Iris pigment epithelial cell (primary cell): ENCODE results near the gene WASL.
"Not testable (repeated sequence)": the region's sequence is repeated elsewhere in the genome, so short reads cannot be mapped to it uniquely, and the experiment has no call there.

Experiments
- DNase-seq: peaks from one replicate; pipeline ENCODE4 v3.0.0-alpha.2; 2011; ENCODE audit warnings: low read depth

WASL gene

DNA sequence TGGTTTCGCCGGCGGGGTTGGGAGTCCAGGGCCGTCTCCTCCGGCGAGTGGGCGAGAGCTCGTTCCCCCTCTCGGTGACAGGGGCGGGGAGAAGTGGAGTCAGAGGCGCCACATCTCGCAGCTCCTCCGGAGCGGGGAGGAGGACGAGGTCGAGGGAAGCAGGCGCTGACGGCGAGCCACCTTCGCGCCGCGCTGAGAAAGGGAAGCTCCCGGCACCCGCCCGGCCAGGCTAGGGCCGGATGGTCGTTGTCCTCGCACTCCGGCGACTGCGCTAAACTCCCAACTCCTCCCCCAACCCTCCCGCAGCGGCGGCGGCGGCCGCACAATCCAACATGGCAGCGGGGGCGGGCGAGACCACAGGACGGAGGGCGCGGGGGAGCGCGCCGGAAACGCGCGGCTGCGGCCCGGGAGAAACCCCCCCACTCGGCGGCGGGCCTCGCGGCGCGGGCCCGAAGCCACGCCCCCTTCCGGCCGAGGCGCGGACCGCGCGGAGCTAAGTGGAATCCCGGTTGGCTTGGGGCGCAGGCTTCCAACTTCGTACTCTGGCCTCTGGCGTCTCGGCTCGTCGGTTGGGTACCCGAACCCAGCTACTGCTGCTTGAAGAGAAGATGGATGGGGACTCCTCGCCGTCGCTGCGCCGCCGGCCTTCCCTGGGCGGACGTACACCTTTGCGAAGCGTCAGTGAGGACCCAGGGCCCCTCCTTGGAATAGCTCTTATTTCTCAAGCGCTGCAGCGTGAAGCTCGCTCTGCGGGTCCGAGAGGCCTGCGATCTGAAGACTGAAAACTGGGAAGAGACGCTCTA lies at the start of gene WASL:
WASL (minus strand) TSS at position 270 of the 803 bp plus-strand sequence; CDS start at position 1, 269 bp downstream.
- DNase-seq = peak; percentile 89

DNA sequence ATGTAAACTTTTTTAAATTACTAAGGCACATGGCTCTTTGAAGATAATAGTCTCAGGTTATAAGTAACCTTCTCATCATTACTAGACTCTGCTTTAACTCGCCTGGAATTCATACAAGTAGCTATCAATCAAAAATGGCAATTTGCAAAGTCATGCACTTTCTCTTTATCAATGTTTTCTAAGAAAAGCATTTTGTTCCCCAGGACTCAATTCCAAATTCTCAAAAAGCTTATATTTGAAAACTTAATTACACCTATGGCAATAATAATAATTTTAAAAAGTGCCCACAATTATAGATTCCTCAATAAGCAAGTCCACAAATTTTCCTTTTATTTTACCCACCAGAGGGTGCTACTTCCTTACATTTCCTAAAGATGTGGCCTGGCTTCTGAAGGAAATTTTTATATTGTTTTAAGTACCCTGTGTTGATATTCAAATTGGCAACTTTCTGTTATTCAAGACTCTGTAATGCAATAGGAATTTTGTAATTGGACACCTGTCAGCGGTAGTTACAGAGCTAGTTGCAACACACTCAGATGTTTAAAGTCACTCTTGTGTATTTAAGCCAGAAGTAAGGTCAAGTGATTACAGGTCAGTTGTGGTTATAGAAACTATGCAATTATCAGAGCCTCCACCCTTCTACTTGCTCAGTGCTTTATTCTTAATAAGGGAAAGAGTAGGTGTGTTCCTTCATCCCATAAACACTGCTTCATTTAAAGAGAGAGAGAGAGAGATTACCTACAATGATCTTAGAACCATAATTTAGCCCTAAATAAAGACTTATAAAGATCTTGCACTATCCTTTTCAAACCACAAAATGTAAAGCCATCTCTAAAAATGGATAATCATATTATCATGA lies 49.1 kb upstream of the WASL start:
- peak; percentile 95 for DNase-seq

DNA sequence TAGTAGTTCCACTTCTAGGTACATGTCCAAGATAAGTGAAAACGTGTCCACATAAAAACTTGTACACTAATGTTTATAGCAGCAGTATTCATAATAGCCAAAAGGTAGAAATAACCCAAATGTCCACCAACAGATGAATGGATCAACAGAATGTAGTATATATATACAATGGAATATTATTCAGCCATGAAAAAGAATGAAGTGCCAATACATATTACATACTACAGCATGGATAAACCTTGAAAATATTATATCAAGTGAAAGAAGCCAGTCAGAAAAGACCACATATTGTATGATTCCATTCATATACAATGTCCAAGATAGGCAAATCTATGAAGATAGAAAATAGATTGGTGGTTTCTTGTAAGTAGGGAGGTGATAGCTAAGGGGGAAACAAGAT lies 47.8 kb upstream of the WASL start:
- DNase-seq = no peak

DNA sequence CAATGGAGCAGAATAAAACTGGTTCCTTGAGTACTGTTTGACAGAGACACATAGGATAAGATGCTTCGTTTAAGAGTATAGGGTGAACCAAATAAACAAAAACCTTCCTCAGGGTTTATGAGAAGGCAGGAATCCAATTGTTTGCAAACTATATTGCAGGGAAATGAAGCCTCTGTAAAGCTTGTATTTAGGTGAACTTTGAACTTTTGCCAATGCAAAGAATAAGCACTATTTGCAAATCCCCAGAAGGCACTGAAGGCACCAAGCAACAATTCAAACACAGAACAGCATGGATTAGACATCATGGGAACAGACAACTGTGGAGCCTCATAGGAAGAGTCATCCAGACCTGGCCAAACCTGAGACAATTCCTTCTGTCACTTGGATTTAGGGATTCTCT lies 47.1 kb upstream of the WASL start:
- DNase-seq = no peak

DNA sequence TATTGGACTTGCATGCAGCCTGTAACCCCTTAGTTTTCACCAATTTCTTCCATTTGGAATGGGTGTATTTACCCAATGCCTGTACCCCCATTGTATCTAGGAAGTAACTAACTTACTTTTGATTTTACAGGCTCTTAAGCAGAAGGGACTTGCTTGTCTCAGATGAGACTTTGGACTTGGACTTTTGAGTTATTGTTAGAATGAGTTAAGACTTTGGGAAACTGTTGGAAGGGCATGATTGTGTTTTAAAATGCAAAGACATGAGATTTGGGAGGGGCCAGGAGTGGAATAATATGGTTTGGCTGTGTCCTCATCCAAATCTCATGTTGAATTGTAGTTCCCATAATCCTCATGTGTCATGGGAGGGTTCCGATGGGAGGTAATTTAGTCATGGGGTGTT lies 46.3 kb upstream of the WASL start:
- not testable (repeated sequence) for DNase-seq

DNA sequence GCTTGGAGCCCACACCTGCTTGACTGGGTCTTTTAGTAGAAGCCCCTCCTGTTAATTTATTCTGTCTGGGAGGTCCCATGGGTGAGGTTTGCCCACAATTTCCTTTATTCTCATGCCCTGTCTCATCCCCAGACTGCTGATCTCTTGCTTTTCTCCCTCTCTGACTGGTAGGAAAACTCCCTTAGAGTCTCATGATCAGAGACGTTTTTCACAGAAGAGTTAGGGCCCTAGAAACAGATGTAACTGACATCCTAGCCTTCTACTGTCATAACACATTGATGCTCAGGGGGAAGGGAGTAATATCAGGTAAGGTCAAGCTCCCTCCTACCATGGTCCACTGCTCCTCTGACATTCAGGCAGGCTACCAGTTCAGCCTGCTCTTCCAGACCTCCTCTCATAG lies 43.7 kb upstream of the WASL start:
- DNase-seq = no peak

DNA sequence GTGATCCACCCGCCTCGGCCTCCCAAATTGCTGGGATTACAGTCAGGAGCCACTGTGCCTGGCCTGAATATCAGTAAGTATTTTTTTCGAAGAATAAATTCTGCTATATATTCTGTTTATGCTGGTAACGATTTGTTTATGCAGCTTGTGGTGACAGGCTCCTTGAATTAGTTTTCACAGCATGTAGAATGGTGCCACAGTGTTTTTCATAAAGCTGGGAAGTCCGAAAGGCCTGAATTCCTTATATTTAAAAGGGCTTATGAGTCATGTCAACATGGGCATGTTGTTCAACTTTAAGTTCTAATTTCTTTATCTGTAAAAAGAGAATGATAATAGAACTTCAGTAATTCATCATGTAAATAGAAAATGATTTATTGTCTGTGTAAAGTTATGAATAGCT lies 42.2 kb upstream of the WASL start:
- no peak for DNase-seq

DNA sequence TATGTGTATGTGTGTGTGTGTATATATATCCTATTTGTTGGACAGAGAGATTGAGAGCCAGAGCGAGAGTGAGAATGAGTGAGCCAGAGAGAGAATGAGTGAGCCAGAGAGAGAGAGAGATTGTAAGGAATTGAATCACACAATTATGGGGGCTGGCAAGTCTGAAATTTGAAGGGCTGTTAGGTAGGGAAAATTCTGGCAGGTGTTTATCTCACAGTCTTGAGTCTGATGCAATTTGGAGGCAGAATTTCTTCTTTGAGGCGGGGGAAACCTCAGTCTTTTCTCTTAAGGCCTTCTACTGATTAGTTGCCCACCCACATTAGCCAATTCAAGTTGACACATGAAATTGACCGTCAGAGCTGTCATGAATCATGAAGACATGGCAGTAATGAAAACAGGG lies 41.0 kb upstream of the WASL start:
- no peak for DNase-seq

DNA sequence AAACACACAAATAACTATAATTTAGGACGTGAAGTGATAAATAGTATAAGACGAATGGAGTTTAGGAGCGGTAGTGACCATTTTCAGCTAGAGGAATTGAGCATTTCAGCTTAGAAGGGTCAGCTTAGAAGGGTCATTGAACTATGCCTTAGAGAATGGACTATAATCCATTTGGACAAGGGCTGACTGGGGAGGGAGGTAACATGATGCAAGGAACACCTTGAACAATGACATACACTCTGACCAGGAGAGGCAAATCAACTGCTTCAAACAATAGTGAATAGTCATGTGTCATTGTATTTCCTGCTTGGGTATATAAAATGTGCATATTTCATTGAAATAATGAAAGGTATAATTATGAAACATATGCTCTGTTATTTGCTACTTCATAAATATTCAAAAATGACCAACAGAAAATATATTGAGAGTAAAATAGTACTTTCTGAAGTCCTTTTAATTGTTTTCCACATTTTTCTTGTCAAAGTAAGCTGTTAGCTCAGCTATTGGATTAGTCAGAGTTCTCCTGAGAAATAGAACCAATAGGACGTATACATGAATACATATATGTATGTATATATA lies 40.5 kb upstream of the WASL start:
- no peak for DNase-seq

DNA sequence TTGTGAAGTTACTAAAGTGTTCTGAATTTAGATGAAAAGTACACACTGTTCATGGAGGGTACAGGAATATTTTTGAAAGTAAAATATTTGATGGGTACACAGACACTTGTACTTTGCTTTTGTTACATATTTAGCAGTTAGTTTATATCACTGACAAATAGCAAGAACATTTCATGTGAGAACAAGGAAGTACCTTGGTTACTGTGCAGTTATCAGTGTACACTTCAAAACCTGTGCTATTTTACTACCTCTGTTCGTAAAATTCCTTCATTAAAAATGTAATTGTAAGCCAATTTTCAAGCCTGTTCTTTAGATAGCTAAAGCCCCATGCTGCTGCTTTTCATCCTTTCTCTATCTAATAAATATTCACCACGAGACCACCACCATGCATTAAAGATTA lies 39.8 kb upstream of the WASL start:
- DNase-seq = no peak

DNA sequence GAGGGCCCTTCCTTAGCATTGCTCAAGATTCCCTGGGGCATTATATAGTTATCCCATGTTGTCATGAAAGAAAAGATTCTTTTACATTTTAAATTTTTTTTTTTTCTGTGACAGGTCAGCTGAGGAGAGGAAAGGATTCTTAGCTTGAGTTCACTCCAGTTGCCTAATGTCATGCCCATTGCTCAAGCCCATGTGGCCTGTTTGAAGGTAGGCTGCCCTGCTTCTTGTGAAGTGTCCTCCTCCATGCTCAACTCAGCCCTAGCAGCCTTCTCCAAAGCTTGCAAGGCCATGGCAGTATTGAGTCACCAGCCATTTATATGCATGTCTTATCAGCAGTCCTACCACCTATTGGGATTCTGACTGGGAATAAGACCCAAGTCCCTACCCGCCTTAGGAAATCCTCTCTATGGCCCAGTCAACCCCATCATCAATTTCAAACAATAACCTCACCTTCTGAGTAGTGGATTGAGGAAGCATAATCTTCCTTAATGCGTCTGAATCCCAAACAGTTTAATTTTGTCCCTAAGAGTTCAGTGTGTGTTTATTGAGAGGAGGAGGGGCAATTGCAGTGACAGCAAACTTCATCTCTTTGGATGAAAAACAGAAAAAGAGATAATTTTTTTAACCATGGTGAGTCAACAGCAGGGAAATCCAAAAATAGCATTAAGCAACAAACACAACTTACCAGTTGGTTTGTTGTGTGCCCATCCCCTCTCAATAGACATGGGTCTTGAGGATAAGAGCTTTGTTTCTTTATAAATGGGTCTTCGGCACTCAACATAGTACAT lies 38.6 kb upstream of the WASL start:
- DNase-seq = no peak

DNA sequence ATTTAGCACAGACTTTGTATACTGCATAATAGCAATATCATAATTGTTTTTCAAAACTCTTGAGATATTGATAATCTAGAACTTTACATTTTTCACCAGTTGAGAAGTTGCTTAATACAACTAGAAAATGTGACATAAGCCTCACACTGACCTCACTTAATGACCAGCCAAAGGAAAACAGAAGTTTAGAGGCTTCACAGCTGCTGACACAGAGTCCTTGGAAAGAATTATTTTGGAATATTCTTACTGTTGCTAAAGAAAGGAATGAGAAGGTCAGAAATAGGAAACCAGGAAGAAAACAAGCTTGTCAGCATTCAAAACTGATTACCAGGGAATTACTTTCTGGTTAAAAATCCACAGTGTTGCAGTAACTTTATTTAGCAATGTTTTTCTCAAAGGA lies 35.5 kb upstream of the WASL start:
- peak; percentile 2 for DNase-seq

DNA sequence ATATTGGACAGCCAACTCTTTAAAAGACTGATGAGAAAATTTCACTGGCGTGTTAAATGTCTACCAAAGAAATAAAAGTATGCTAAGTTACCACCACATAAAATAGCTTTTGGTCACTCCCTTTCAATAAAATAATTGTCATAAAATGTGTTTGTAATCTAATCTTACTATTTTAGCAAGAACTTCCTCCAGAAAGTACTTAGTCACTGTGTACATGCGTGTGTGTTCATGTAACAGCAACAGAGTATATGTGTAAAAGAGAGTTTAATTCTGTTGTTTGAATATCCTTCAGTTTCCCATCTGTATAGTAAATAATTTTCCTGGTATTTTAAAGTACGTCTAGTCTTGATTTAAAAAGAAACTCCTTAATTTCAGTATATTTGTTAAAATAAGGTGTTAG lies 35.0 kb upstream of the WASL start:
- no peak for DNase-seq

DNA sequence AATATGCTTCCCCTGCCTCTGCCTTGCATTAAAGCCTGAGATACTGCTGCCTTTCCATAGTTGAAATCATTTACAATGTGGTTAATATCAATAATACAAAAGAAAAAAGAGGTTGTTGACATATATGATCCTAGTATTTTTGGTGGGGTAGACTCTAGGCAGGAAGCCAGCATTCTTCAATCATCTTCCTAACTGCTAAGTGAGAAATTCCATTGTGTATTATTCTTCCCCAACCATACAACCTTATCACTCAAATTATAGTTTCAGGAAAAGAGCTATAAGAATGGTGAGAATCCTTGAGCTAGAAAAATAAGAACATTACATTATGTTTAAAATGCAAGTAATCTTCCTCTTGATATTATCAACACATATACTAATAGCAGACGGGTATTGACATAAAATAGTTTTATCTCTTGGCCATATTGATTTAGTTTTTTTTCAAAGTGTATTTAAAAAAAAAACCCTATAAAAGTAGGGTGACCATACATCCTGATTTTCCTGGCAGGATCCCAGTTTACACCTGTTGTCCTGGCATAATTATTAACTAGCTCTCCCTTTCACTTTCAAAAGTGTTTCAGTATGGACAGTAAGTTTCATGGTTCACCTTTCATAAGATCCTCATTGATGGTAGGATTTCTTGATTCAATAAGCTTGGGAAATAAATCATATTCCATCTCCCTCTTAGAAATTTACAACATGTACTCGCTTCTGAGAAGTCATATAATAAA lies 33.4 kb upstream of the WASL start:
- no peak for DNase-seq

DNA sequence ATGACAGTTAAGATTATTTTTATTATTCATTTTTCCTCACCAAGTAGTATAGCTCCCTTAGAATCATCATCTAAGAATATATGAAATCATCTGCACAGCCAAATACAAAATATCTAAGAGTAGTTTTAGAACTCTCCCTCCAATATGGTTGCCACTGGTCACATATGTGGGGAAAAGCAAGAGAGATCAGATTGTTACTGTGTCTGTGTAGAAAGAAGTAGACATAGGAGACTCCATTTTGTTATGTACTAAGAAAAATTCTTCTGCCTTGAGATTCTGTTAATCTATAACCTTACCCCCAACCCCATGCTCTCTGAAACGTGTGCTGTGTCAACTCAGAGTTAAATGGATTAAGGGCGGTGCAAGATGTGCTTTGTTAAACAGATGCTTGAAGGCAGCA lies 31.7 kb upstream of the WASL start:
- DNase-seq = not testable (repeated sequence)

DNA sequence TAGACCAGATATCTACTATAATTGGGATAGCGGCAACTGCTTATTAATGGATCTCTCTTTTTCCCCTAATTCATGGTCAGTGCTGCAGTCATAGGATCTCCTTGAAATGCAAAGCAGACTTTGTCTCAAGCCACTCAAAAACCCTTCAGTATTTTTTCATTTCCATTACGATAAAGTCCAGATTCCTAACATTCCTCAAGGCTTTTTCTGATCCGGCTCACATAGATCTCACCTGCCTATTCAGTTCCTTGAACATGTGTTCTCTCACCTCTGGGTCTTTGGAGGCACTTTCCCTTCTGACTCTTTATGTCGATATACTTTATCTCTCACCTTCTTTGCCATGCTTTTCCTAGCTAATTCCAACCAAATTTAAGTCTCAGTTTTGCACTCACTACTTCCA lies 25.7 kb upstream of the WASL start:
- no peak for DNase-seq

DNA sequence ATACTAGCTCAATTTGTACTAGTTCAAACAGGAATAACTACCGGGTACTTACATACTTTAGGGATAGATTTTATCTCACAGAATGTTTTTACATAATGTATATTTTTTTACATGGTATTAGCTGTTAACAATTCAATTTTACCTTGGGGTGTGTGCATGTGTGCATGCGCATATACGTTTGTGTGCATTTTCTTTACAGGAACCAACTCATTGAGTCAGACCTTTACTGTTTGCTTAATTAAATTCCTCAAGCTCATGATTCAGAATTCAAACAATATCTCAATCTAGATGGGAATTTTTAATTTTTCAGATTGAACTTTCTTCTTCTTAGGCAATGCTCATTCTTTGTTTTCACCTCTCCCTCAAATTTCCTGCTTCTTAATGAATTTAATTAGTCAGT lies 24.7 kb upstream of the WASL start:
- no peak for DNase-seq

DNA sequence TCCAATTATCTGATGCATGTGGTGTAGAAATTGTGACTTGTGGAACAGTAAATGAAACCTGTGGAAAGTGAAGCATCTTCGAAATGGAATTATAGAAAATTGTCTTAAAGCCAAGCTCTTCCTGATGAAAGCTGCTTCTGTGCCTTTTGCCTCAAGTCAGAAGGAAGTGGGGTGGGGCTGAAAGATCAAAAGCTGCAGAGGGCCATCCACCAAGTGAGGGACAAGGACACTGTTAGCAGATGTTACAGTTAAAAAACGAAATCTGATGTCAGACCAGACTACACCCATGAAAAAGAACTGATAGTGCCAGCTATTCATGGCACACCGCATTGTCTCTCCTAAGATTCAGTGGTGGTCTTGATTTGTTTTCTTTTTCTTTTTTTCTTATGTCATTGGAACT lies 23.8 kb upstream of the WASL start:
- DNase-seq = no peak

DNA sequence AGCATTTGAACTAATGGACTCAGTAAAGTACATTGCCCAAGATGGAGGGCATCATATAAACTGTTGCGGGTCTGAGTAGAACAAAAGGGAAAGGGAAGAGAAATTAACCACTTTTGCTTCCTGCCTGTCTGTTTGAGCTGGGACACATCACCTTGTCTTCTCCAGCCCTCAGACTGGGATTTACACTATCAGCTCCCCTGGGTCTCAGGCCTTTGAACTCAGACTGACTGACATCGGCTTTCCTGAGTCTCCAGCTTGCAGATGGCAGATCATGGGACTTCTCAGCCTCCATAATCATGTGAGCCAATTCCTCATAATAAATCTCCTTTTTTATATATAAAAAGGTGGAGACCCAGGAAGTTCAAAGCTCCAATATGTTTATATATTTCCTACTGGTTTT lies 23.0 kb upstream of the WASL start:
- no peak for DNase-seq

DNA sequence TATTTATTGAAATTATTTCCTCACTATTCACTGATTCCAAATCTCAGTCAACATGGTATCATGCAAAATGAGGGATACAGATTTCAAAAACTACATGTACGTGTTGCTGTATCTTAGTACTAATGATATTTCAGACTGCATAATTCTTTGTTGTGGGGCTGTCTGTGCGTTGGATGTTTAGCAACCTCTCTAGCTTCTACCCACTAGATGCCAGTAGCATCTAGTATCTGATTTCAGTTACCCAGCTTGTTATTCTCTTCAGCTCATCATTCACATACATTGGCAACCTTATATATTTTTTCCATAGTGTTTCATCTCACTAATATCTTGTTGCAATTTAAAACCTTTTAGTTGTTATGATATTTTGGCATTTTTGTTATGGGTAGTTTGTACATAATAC lies 22.5 kb upstream of the WASL start:
- DNase-seq = no peak

DNA sequence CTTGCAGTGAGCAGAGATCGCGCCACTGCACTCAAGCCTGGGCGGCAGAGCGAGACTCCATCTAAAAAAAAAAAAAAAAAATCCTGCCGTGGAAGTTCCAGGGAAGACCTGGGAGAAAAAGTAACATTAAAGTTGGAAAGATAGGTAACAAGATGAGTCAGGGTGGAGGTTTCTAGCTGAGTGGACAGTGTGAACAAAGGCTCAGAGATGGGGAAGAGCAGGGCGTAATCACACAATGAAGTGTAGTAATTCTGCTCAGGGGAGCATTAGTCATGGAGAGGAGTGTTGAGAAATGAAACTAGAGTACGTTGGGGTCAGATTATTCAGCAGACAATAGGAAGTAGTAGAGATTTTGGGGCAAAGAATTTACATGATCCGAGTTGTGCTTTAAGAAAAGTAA lies 21.6 kb upstream of the WASL start:
- DNase-seq = peak; percentile 85

DNA sequence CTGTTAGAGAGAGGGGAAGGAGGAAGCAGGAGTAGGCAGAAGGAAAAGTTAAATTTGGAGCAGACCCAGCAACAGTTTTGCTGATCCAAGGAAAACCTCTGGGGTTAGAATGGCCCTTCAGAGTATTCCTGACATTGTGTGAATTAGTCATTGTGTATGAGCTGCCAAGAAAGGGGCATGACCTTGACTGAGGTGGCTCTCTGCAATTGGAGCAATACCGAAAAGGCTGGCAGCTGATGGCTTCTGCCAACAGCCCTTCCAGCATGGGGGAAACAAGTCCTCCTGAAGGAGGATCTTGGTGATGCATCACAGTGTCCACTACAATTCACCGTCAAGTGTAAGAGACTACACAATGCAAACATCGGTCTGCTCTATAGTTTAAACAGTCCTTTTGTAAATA lies 20.6 kb upstream of the WASL start:
- DNase-seq = peak; percentile 47
